Nucleus accumbens (tissue), 56 donors: ENCODE results near the gene INPP5K.
"Not testable (repeated sequence)": the region's sequence is repeated elsewhere in the genome, so short reads cannot be mapped to it uniquely, and the experiment has no call there.

Experiments used
- DNase-seq, 56 donors: peaks; one replicate each; lab custom pipeline; 2025; lab: John Stamatoyannopoulos, UW

INPP5K gene

DNA sequence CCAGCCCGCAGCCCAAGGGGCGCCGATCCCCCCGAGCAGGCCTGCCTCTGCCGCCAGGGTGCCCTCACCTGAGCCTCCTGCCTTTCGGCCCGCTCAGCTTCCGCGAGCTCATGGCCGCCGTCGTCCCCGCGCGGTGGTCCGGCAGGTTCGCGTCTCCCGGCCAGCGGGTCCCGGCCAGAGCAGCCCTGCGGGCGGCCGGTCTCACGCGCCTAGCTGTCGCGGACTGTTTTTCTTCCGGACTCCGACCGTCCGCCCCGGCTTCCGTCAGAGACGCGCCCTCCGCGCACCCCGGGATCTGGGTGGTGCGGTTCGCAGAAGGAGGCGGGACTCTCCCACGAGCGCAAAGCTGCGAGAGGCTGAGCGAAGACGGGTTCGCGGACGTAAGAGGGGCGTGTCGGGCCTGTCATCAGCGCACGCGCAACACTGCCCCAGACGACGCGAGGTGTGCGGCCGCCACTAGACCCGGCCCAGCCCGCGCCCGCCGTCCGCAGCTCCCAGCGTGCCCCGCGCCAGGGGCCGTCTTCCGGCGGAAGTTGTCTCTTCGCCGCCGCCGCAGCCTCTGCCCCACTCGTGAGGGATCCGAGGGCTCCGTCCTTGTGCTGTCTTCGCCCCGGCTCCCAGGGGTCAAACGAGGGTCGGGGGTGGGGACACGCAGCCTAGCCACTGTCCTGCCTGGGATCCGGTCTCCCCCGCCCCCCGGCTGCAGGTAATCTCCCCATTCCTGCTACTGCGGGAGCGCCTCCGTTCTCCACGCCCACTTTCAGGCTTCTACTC is at the start of gene INPP5K:
Gene INPP5K, minus strand, starts transcription at position 225 of the 774 bp plus-strand sequence. Its CDS starts 113 bp downstream, at position 112.
- peak; percentile 54 to 99 (median 98) for DNase-seq

GRCh38 chr17:1565877-1566276 is 49.5 kb upstream of the INPP5K start:
- no peak for DNase-seq

GRCh38 chr17:1563786-1564613 is 47.6 kb upstream of the INPP5K start:
- peak in 1 of 56 donors; percentile 3 for DNase-seq

DNA sequence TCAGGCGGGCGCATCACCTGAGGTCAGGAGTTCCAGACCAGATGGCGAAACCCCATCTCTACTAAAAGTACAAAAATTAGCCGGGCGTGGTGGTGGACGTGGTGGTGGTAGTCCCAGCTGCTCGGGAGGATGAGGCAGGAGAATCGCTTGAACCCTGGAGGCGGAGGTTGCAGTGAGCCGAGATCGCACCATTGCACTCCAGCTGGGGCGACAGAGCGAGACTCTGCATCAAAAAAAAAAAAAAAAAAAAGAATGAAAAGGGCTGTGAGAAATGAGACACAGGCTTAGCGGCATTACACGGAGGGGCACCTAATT is 47.0 kb upstream of the INPP5K start:
- not testable (repeated sequence) for DNase-seq

GRCh38 chr17:1562176-1562643 is 45.8 kb upstream of the INPP5K start:
- DNase-seq: peak in 13 of 56 donors; percentile 10 to 71 (median 57)

- peak in 2 of 56 donors; percentile 12 to 27 for DNase-seq
Observed at GRCh38 chr17:1561420-1562175, 45.2 kb upstream of the INPP5K start.

DNA sequence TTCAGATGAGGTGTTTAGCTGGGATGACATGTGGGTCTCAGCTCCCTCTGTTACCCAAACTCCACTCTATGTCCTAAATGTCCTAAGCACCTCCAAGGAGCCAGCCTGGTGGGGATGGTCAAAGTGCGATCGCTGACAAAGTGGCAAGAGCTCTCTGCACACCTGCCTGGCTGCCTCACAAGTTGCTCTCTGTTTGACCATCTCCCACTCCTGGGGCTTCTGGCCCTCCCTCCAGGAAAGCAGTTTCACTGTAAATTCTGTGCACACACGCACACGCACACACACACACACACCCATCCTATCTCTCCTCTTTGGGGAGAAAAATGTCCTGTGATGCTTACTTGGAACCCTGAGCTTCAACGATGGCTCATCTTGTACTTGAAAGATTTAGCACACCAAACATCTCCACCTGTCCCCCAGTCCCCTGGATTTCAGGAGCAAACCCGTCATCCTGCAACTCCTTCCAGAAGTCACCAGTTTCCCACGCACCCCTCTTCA is 44.5 kb upstream of the INPP5K start:
- DNase-seq: no peak

DNA sequence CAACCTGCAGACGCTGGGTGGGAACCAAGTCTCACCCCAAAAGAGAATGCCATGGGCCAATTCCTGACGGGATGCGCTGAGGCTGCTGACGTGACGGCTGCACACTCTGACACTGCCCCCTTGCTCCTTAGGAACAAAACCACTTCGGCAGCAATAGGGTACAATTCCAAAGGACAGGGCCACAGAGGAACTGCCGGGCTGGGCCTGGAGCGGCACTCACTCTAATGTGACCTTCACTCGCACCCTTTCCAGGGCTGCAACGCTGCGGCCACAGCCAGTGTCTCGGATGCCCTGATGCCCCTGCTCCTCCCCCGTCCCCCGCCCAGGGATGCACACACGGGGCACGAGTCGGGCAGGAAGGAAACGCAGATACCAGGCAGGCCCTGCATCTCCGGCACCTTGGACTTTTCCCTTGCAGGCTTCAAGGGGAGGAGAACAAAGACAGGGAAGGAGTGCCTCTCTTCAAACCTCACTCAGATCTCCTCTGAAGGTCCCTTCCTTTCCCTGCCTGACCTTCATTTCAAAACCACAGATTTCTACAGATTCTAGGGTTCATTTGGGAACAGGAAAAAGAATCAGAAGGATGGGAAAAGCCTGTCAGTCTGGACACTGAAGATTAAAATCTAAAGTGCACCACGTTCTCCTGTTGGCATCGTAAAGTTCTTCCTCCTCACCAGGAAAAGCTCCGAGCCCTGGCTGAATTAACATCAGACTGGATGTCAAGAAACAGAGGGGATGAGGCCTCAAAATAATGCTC is 43.9 kb upstream of the INPP5K start:
- DNase-seq: no peak

DNA sequence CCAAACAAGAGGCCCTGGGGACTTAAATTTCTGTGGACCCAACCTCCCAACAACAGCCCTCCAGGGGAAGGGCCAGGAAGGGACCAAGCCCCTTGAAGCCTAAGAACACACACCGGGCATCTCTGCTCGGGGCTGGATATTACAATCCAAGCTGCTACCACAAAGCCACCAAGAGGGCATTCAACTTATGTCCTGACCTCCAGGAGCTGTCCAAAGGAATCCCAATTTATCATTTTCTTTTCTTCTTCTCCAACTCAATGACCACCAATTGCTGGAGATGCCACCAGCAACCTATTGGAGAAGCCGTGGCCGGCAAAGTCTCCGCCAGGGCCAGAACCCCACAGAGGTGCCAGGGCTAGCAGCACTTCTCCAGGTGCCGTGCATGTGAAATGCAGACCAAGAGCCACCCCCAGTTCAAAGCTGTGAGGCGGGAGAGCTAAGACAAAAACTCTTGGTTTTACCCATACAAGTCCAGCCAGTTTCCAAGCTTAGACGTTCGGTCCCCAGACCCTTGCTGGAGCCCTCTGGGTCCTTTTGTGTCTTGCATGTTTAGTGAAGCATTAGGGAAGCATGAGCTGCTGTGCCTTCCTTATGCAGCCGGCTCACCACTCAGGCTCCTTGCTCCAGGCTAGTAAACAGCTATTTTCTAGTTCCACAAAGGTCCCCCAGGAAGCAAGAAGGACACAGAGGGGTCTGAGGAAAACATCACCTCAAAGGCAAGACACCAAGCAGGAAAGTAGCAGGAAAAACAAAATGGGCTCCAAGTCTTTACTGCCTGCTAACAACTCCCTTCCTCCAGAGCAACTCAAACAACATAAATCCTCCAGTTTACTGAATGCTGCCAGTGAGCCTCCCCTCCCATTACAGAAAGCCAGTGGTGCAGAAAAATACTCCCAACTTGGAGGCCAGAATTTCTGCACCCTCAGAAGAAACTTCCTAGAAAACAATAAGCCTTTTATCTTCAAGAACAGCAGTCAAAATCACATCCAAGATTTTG is 42.9 kb upstream of the INPP5K start:
- no peak for DNase-seq

GRCh38 chr17:1558401-1558800 is 42.0 kb upstream of the INPP5K start:
- no peak for DNase-seq

DNA sequence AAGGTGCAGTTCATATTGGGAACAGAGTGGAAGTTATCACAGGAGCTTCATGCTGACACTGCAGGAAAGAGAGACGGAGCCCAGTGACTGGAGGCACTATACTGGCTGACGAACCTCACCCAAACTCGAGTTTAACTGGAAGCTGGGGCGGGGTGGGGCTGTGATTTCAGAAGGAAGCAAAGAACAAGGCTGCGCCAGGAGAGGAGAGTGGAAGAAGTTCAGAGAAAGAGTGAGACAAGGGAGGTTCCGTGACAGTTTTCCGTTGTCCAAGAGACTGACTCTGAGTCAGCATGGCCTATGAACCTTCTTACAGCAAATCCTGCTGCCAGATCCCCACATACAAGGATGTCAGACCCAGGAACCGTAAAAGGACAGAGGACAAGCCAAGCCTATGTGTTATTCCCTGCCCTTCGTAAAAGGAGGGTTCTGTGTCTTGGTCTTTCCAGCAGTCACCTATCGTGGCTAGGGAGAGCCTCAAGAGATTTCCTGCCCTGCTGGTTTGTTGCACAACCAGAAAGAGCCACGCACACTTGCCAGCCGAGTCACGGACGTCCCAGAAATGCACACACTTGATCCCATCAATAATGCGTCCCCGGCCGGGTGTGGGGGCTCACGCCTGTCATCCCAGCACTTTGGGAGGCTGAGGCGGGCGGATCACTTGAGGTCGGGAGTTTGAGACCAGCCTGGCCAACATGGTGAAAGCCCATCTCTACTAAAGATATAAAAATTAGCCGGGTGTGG is 41.1 kb upstream of the INPP5K start:
- DNase-seq: no peak

- peak in 5 of 56 donors; percentile 18 to 30 (median 20) for DNase-seq
Observed at GRCh38 chr17:1555651-1556471, 39.4 kb upstream of the INPP5K start.

GRCh38 chr17:1554751-1555540 is 38.5 kb upstream of the INPP5K start:
- DNase-seq: no peak

GRCh38 chr17:1553354-1554266 is 37.2 kb upstream of the INPP5K start:
- no peak for DNase-seq

- no peak for DNase-seq
Observed at GRCh38 chr17:1552932-1553331, 36.5 kb upstream of the INPP5K start.
